Dedifferentiated amniotic fluid mesenchymal stem cell (primary cell): Measurements from ENCODE around the gene DENND1C.

Experiments
- DNase-seq: peaks from one replicate; pipeline ENCODE4 v3.0.0-alpha.2; 2016; ENCODE audit errors: extremely low spot score

DENND1C gene

DNA sequence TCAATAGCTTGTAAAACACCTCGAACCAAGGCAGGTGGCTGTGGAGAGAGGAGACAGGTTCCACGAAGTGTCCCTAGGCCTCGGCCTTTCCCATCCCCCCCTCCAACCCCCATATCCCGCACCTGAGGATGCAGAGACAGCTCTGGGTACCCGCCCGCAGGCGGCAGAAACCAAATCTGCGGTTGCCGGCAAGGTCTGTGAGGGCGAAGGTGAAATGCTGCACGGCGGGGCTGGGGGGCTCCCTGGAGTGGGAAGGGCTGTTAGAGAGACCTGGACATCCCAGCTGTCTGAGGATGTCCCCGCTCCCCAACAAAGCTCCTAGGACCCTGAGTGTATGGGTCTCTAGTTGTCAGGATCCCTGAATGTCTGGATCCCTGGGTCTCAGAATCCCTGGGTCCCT lies 2.8 kb downstream of the DENND1C start:
- DNase-seq, result no peak

DNA sequence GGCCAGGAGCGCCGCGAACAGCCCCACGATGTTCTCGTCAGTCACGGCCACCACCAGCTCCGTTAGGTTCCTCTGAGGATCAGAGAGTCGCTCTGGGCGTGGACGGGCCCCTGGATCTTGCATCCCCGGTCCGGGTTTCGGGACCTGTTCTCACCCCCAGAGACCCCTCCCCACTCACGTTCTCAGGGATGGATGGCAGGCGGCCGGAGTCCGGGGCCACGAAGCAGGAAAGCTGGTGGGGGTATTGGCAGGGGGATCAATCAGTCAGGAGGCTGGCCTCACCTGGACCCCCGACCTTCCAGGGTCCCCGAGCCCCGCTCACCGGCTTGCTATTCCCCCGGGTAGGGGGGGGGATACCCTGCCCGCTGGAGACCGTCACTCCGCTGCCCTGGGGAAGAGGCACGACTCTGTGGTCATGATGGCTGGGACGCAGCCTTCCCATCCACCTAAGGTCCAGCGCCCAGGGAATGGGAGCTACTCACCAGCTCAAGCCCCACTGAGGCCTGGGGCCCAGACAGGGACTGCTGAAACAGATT lies 4.6 kb downstream of the DENND1C start:
- DNase-seq, result no peak

DNA sequence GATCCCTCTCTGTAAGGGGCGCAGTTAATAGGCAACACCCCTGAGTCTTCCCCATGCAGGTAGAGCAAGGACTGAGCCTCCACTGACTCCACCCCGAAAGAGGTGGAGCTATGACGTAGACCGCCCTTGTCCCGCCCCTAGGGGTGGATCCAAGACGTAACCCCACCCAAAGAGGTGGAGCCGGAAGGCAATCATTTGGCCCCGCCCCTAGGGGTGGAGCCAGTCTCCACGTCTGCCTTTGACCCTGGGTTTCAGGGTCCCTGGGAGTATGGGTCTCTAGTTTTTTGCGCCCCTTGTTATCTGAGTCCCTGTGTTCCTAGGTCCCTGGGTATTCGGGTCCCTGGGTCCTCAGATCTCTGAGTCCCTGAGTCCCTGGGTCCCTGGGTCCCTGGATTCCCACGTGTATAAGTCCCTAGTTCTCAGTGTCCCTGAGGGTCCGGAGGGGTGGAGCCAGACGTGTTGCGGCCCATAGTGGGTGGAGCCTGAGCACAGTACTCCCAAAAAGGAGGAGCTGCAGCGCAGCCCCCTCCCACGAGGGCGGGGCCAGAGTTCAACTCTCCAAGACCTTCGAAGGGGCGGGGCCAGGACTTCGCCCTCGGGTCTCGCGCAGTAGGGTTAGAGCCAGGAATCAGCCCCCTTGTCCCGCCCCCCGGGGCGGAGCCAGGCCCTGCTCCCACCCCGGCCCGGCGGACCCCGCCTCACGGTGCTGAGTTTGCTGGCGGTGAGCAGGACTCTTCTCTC lies 5.3 kb downstream of the DENND1C start:
- no peak for DNase-seq

DNA sequence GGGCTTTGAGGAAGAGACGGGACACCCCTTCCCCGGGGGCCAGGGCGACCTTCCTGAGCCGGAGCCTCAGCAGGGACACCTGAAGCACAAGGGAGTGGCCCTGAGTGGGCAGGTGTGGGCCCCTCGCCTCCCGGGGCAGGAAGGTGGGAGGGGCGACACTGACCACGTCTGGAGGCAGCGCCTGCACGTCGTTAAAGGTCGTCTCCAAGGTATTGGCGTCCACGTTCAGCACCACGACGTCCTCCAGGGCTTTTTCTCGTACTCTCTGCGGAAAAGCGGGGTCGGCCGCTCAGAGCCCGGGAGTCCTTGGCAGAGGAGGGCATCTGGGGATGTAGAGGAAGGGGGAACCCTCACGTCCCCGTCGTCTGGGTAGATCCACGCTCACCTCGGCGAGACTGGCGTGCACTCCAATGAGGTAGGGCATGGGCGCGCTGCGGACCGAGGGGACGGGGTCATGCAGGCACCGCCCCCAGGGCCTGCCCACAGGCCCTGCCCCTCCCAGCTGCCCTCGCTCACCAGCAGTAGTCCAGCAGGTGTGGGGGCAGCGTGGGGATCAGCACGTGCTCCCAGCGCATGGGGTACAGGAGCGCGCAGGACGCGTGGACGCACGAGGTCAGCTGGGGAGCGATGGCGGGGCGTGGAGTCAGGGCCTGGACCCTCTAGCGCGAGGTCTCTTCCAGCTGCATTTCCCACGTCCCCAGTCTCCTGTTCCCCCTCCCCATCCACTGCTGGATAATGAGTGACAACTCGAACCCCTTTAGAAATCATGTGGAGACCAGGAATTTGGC lies 6.1 kb downstream of the DENND1C start:
- DNase-seq, result no peak

DNA sequence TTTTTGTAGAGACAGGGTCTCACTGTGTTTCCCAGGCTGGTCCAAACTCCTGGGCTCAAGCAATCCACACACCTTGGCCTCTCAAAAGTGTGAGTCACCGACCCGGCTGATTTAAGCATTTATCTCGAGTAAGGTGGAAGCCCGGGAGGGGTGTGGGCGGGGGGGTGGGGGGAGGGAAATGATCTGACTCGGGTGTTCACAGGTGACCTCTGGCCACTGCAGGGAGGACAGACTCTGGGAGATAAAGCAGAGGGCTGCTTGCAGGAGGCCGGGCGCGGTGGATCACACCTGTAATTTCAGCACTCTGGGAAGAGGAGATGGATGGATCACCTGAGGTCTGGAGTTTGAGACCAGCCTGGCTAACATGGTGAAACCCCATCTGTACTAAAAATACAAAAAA lies 7.9 kb downstream of the DENND1C start:
- no peak for DNase-seq

DNA sequence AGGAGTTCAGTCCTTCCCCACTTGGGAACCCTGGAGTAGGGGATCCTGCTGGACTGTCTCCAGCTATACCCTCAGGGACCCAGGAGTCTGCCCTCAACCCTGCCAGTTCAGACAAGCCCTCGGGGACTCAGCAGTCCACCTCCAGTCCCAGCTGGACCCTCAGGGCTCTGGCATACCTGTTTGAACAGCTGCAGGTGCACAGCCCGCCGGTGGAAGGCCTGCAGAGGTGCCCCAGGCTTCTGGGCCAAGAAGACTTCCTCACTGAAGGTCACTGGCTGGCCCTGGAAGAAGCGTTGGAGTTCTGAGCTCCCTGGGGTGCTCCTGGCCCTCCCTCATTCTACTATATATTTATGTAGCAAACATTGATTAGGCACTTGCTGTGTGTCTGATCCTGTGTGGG lies 8.9 kb downstream of the DENND1C start:
- DNase-seq, result no peak

DNA sequence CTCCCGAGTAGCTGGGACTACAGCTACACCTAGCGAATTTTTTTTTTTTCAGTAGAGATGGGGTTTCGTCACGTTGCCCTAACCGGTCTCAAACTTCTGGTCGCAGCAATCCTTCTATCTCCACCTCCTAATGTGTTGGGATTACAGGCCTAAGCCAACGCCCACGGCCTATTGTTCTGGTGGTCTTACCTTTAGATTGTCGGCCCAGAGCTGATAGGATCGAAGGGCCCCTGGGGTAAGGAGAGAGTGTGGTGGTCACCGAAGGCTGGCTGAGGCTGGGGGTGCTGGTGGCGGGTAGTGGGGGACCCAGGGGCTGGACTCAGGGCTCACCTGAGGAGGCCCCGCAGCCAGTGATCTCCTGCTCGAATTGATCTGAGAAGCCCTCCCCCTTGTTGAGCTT lies 10.5 kb downstream of the DENND1C start:
- DNase-seq, result no peak

DNA sequence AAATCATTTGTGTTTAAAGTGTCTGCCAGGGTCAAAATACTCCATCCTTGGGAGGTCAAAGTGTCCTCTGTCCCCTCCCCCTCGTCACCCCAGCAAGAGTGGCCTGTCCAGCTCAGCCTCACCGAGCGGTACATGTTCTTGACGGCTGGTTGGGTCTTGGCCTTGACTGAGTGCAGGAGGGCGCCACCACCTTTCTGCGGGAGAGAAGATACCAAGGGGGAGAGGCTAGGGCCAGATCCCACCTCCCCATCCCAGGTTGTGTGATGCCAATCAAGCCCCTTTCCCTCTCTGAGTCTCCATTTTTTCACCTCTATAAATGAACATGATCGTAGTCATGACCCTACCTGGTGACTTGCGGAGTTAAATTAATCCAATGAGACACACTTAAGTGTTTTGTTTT lies 11.4 kb downstream of the DENND1C start:
- no peak for DNase-seq

DNA sequence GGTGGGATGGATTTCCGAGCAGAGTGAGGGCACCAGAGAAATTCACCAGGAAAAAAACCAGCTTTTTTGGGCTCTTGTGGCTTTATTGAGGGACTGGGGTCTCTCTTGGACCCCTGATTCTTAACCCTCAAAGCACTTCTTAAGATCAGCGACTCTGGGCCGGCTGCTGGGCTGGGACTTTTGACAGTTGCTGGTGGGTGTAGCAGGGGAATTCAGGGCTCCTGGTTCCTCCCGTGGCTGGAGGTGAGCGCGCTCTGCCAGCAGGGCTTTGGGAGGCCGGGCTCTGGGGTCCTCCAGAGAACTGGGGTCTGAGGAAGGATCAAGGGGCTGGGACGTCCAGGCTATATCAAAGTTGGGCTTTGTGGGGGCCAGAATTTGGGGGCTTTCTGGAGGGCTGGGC lies 14.2 kb downstream of the DENND1C start:
- DNase-seq, result no peak

DNA sequence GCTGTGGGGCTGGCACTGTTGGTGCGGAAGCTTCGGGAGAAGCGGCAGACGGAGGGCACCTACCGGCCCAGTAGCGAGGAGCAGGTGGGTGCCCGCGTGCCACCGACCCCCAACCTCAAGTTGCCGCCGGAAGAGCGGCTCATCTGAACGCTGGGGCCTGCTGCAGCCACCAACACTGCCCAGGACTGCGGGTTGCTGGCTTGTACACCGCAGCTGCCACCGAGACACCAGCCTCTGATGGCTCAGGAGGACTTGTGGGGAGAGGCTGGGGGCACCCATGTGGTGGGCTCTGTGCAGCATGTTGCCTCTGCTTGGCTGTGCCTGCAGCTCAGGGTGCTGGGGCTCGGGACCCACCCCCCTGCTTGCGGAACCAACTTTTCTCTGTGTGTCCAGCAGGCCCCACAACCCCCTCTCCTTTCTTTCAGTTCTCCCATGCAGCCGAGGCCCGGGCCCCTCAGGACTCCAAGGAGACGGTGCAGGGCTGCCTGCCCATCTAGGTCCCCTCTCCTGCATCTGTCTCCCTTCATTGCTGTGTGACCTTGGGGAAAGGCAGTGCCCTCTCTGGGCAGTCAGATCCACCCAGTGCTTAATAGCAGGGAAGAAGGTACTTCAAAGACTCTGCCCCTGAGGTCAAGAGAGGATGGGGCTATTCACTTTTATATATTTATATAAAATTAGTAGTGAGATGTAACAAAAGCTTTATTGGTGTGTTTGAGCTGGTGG lies 14.9 kb downstream of the DENND1C start:
- DNase-seq, result no peak

DNA sequence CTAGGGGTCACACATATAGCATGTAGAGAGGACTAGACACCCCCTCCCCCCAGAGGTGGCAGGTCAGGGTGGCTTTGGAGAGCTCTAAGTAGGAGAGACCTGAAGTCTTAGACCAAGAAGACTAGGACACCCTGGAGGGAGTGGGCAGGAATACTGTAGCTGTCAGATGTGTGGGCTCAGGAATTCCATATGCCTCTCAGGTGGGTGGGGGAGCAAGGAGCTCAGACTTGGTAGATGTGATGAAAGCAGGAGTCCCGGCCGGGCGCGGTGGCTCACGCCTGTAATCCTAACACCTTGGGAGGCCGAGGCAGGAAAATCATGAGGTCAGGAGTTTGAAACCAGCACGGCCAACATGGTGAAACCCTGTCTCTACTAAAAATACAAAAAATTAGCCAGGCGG lies 15.9 kb downstream of the DENND1C start:
- no peak for DNase-seq

DNA sequence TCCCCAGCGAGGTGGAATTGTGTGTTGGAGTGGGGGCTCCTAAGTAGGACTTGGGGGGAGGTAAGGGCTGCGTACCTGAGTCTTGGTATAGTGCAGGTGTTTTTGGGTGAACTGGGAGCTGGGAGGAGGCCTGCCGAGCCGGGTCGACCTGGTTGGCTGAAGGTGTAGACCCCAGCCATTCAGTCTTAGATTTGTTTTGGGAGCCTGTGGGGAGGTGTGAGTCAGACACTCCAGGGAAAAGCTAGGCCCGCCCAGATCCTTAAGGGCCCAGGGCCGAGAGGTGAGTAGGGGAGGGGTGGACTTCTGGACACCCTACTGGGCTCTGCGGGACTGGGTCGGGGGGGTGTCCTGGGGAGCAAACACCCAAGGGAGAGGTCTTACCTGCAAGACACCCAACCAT lies 16.6 kb downstream of the DENND1C start:
- DNase-seq, result no peak

DNA sequence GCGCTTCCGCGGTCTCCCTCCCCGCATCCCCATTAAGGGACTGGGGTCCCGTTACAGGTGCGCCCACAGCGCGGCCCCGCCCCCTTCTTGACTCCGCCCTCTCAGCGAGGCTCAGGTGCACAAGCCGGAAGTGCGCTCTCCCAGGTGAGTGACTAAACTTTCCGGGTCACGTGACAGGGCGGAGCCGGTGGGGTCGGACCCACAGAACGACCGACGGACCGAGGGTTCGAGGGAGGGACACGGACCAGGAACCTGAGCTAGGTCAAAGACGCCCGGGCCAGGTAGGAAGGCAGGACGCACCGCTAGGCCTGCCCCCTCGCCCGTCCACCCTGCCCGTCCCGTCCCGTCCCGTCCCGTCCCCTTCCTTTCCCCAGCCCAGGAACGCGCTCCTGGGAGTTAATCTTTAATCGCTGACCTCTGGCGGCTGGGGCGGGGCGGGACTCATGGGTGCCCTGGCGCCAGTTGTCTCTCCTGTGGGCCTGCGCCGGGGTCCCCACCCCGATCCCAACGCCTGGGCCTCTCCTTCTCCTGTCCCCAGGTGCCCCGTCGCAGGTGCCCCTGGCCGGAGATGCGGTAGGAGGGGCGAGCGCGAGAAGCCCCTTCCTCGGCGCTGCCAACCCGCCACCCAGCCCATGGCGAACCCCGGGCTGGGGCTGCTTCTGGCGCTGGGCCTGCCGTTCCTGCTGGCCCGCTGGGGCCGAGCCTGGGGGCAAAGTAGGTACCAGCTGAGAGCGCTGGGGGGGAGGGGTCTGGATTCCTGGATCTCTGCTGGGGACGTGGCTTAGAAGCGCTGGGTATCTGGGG lies 17.3 kb downstream of the DENND1C start, which contains the start of gene CRB3:
TSS of gene CRB3 (plus strand) at position 202 of the 804 bp plus-strand sequence. CDS start at position 633, 431 bp downstream.
- DNase-seq, result no peak

DNA sequence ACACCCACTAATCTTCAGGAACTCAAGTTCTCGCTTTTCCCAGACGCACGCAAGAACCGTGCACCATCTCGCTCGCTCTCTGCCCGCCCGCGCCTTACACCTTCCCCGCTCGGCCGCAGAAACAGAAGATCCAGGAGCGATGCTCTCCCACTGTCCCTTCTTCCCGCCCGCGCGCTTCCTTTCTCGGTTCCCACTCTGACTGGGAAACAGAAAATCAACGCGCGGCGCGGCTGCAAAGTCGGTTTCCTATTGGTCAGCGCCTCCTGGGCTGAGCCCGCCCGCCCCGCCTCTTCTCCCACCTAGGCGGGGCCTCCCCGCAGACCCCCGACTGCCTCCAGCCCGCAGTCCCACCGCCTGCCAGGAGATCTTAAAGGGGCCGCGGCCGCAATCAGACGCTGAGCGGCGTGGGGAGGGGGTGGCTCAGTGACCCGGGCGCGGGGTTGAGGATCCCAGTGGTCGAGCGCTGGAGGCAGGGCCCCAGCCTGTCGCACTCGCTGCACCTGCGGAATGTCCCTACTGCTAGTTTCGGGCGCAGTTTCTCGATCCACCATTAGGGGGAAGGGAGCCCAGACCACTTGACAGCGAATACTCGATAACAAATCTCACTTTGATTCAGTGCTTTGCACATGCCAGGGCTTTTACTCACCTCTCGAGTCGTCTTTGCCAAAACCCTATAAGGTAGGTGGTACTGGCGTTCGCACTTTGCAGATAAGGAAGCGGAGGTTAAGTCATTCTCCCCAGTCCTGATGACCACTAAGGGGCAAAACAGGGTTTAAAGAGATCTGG lies 21.3 kb downstream of the DENND1C start:
- peak; percentile 95 for DNase-seq

DNA sequence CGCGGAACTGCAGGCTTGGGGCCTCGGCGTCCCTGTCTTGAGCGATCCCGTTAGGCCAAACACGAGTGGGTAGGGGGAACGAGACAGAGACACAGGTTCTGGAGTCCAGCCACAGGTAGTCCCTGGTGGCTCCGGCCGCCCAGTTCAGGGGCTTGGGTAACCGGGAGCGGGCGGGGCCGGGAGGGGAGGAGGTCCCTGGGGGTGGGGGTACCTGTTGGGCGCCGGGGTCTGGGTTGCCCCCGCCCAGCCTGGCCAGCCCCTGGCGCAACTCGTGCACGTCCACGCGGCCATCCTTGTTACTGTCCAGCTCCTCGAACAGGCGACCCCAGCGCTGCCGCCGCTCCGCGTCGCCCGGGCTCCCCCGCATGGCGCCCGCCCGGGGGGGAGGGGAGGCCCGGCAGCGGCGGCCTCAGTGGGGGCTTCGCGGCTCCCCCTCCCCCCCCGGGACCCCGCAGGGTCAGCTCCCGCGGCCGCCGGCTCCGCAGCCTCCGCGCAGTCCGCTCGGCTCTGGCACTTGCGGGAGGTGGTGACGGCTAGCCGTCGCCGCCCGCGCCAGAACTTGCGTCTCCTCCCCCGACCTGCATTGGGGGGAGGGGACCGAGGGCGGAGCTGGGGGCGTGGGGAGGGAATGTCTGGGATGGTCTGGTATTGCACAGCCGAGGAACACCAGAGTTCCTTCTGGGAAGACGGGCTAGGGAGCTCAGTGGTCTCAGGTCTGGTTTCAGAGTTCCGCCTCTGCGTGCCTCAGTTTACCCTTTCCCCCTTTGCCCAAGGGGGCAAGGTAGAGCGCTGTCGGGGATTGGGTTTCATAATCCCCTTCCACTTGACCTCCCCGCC lies 22.1 kb downstream of the DENND1C start, which contains the start of gene SLC25A23:
TSS of gene SLC25A23 (minus strand) at position 531 of the 837 bp plus-strand sequence. CDS start at position 367, 164 bp downstream.
- no peak for DNase-seq

DNA sequence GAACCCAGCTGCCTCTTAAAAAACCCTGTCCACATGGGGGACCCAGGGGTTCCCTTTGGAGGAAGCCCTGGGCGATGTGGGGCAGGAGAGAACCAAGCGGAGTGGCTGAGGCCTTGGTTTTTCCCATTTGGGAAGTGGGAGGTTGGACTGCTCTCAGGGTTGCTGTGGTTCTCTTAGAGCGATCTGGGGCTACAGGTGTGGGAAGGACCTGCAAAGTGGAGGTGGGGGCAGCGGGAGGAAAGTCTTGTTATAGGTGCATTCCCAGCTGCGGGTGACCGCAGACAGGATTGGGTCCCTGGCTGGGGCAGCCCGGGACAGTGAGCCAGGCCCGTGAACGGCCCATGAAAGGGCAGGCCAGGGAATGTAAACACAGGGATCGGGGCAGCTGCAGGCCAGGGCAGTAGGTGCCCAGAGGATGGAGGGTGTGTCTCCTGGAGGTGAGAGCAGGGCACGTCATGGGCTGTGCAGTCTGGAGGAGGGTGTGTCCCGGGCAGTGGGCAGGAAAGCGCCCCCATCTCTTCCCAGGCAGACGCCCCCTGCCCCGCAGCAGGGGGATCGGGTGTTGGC lies 22.8 kb downstream of the DENND1C start:
- no peak for DNase-seq

DNA sequence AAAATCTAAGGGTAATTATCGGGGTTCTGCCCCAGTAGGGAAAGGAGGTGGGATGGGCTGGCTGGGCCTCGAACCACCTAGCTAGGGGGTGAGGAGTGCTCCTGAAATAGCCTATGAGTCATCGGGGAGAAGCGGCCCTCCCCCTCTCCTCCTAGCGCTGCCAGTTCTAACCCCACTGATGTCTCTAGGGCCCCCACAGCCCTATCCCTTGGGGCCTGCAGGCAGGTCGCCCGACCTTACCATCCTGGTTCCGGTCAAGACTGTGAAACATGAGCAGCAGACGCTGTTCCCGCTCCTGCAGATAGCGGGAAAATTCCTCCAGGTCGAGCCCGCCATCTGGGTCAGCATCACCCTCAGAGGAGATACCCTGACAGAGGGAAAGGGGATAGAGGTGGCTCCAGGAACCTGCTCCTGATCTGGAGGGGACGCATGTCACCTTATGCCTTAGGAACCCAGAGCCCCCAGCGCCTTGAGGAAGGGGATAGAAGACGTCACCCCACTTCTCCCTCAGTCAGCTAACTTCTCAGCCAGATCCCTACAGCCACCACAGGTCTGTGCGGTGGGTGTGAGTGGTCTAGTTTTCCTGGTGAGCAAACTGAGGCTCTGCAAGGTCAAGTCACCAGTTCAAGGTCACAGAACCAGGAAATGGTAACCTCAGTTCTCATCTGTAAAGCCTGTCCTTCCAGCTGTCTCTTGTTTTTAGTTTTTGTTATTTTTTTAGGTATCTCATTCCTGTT lies 23.5 kb downstream of the DENND1C start:
- no peak for DNase-seq

DNA sequence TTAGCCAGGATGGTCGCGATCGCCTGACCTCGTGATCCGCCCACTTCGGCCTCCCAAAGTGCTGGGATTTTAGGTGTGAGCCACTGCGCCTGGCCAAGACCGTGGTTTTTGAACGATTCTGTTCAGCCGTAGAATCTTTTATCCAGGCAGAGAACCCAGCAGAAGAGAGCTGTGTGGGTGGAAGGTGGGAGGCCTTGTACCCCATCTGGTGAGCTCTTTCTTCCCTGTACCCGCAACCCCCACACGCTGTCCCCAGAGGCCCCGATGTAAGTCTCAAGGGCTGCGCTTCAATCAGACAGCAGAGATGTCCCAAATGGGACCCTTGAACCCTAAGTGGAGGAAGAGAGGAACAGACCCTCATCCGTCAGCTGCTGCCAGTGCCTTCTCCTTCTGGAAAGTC lies 25.7 kb downstream of the DENND1C start:
- no peak for DNase-seq
